Upper lobe of left lung (tissue), 6 donors: ENCODE results near the gene DLK2. TPM values are rescaled to one million over a fixed set of nuclear protein-coding genes. Genes with fewer than 3 reads are reported as not detected.
A peak's percentile ranks its signal among the peaks of the same experiment; 100 is the strongest.

Experiments used
- ATAC-seq, 2 donors: fragments of 200-7000 bp; cut with Tn5 transposase; one replicate each; pipeline ENCODE4 v1.9.1; 2022; ENCODE audit warnings: mild to moderate bottlenecking in 2 of 2, moderate library complexity in 2 of 2; ENCODE audit not compliant: low FRiP score in 2 of 2
- DNase-seq, 2 donors: peaks; one replicate each; pipeline ENCODE4 v3.0.0-alpha.2; 2019 to 2020
- H3K27ac ChIP-seq, 4 donors: fragments of 200-600 bp; sonication (generic); one replicate each; pipeline ENCODE4 v1.5.1; 2016 to 2019
- H3K27me3 ChIP-seq, 4 donors: fragments of 200-600 bp; sonication (generic); one replicate each; pipeline ENCODE4 v1.5.1; 2017 to 2019
- H3K36me3 ChIP-seq, 4 donors: fragments of 200-600 bp; sonication (generic); one replicate each; pipeline ENCODE4 v1.5.1; 2016 to 2019
- H3K4me1 ChIP-seq, 4 donors: fragments of 200-600 bp; sonication (generic); one replicate each; pipeline ENCODE4 v1.5.1; 2018 to 2019
- H3K4me3 ChIP-seq, 4 donors: fragments of 200-600 bp; sonication (generic); one replicate each; pipeline ENCODE4 v1.5.1; 2017 to 2019; ENCODE audit warnings: mild to moderate bottlenecking in 2 of 4, moderate library complexity in 1 of 4
- H3K9me3 ChIP-seq, 4 donors: fragments of 200-600 bp; sonication (generic); one replicate each; pipeline ENCODE4 v1.5.1; 2018 to 2019
- EP300 ChIP-seq, 4 donors: sonication (generic); formaldehyde crosslinking; IDR thresholded peaks; one replicate each; pipeline ENCODE4 v1.5.1; 2017; ENCODE audit warnings: antibody characterized with exemption in 4 of 4, control low read depth in 2 of 4
- POLR2A ChIP-seq, 4 donors: fragments of 450-650 bp; IDR thresholded peaks; one replicate each; pipeline ENCODE4 v1.5.1; 2016 to 2017; ENCODE audit warnings: antibody characterized with exemption in 4 of 4, mild to moderate bottlenecking in 2 of 4
- POLR2AphosphoS5 ChIP-seq, 2 donors: sonication (generic); formaldehyde crosslinking; IDR thresholded peaks; one replicate each; pipeline ENCODE4 v1.5.1; 2017; ENCODE audit warnings: antibody characterized with exemption in 2 of 2
- WGBS, 2 donors: methylation state at CpG; one replicate each; pipeline ENCODE4 v1.1.5; 2017 to 2018; 5-methylcytosine and 5-hydroxymethylcytosine counted together
- total RNA-seq, 6 donors: library from RNA; depleted of rRNA in 4 of 6; stranded (reverse); fragments of >200 nt in 4 of 6; gene quantifications; one replicate each; pipeline versions ENCODE4 v1.1.0 to v1.2.1, GENCODE V29; 2016 to 2021
- TF ChIP-seq, protein P1 (sequence below), 6 experiments: fragments of 450-650 bp in 4 of 6; fragments of 200-600 bp in 2 of 6; sonication (generic) in 2 of 6; IDR thresholded peaks; one replicate each; pipeline ENCODE4 v1.5.1; 2016 to 2019; ENCODE audit warnings: antibody characterized with exemption in 6 of 6
- donor health status: DM: no; HTN: no; CAD: no; lungs with moderate emphysema.
- donor health status: DM: no; HTN: yes; CAD: no; lungs with severe emphysema.

DLK2 gene
- total RNA-seq, 6 donors from 2014 or later = 0.34 to 2.4 (median 1.2) TPM; not detected in 2

- TF ChIP-seq, protein P1, sequence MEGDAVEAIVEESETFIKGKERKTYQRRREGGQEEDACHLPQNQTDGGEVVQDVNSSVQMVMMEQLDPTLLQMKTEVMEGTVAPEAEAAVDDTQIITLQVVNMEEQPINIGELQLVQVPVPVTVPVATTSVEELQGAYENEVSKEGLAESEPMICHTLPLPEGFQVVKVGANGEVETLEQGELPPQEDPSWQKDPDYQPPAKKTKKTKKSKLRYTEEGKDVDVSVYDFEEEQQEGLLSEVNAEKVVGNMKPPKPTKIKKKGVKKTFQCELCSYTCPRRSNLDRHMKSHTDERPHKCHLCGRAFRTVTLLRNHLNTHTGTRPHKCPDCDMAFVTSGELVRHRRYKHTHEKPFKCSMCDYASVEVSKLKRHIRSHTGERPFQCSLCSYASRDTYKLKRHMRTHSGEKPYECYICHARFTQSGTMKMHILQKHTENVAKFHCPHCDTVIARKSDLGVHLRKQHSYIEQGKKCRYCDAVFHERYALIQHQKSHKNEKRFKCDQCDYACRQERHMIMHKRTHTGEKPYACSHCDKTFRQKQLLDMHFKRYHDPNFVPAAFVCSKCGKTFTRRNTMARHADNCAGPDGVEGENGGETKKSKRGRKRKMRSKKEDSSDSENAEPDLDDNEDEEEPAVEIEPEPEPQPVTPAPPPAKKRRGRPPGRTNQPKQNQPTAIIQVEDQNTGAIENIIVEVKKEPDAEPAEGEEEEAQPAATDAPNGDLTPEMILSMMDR (IDR thresholded peaks at IDR 0.05) = no peak
- TF ChIP-seq EP300 (IDR thresholded peaks at IDR 0.05) (no peak), POLR2A (IDR thresholded peaks at IDR 0.05) (no peak), POLR2AphosphoS5 (IDR thresholded peaks at IDR 0.05) (no peak)
- 84 to 93% methylated on average over 6 to 8 of the region's 8 CpGs for whole genome bisulfite sequencing, 2 donors
- no peak overlapping the region for H3K27ac ChIP-seq
- no peak overlapping the region for H3K4me3 ChIP-seq
- H3K36me3 ChIP-seq = peaks cover 21 to 91% (median 83%) of the 10 kb centered on the region in 4 donors
- no peak for ATAC-seq
- no peaks in the 10 kb centered on the region for H3K9me3 ChIP-seq
- no peaks in the 10 kb centered on the region for H3K4me1 ChIP-seq
- no peak for DNase-seq
- H3K27me3 ChIP-seq = no peaks in the 10 kb centered on the region
Measured at GRCh38 chr6:43444582-43444981, 10.8 kb downstream of the DLK2 start.

GRCh38 chr6:43444036-43444435, 11.3 kb downstream of the DLK2 start:
- Histone ChIP-seq H3K4me3 (no peak overlapping the region), H3K9me3 (no peaks in the 10 kb centered on the region), H3K27me3 (no peaks in the 10 kb centered on the region), H3K36me3 (peaks cover 17 to 88% (median 81%) of the 10 kb centered on the region in 4 donors), H3K27ac (no peak overlapping the region), H3K4me1 (no peaks in the 10 kb centered on the region)
- 87 to 92% methylated on average over 8 to 10 of the region's 10 CpGs for WGBS, 2 donors
- TF ChIP-seq POLR2A (IDR thresholded peaks at IDR 0.05) (no peak), EP300 (IDR thresholded peaks at IDR 0.05) (no peak), POLR2AphosphoS5 (IDR thresholded peaks at IDR 0.05) (no peak)
- TF ChIP-seq, protein P1 (IDR thresholded peaks at IDR 0.05) = no peak
- DNase-seq (no peak), ATAC-seq (no peak)

- Histone ChIP-seq H3K36me3 (peaks cover 17 to 86% (median 78%) of the 10 kb centered on the region in 4 donors), H3K9me3 (no peaks in the 10 kb centered on the region), H3K4me3 (no peak overlapping the region), H3K27me3 (no peaks in the 10 kb centered on the region), H3K27ac (no peak overlapping the region), H3K4me1 (no peaks in the 10 kb centered on the region)
- no peak for ATAC-seq
- TF ChIP-seq POLR2AphosphoS5 (IDR thresholded peaks at IDR 0.05) (no peak), POLR2A (IDR thresholded peaks at IDR 0.05) (no peak), EP300 (IDR thresholded peaks at IDR 0.05) (no peak)
- TF ChIP-seq, protein P1 (IDR thresholded peaks at IDR 0.05) = no peak
- DNase-seq = peak in 1 of 2 donors; percentile 58
- WGBS, 2 donors = 88 to 93% methylated on average over 4 to 14 of the region's 14 CpGs
Measured at GRCh38 chr6:43442935-43443334, 12.4 kb downstream of the DLK2 start.

DNA sequence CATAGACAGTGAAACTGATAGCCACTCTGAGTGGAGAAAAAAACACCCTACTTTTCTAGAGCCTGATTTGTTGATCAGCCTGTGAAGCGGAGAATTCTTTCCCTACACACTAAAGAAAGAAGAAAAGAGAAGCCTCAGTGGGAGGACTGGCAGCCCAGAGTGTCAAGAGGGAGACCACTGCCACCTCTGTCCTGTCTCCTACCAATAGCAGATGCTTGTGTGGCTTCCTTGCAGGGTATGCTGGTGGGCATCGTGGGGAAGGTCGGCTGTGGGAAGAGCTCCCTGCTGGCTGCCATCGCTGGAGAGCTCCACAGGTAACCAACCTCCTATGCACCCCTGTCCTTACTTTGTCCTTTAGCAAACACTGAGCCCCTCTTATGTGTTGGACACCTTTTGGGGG, 17.6 kb downstream of the DLK2 start:
- 68 to 72% methylated on average over 4 of the region's 4 CpGs for WGBS, 2 donors
- peaks cover 0 to 51% (median 37%) of the 10 kb centered on the region in 4 donors for H3K36me3 ChIP-seq

More for the DNA sequence above, 17.6 kb downstream of the DLK2 start:
- ATAC-seq (no peak), DNase-seq (no peak)
- no peaks in the 10 kb centered on the region for H3K27me3 ChIP-seq
- H3K9me3 ChIP-seq = no peaks in the 10 kb centered on the region
- H3K4me1 ChIP-seq = peaks cover 0 to 15% (median 9%) of the 10 kb centered on the region in 4 donors
- no peak overlapping the region for H3K4me3 ChIP-seq
- TF ChIP-seq, protein P1 (IDR thresholded peaks at IDR 0.05) = no peak
- TF ChIP-seq EP300 (IDR thresholded peaks at IDR 0.05) (no peak), POLR2A (IDR thresholded peaks at IDR 0.05) (no peak), POLR2AphosphoS5 (IDR thresholded peaks at IDR 0.05) (no peak)
- peak overlapping the region in 1 of 4 donors; percentile 23 for H3K27ac ChIP-seq
